HepG2 (cell line): Measurements from ENCODE around the gene SNX9. TPM values are rescaled to one million over a fixed set of nuclear protein-coding genes. Genes with fewer than 3 reads are reported as not detected.
A peak's percentile ranks its signal among the peaks of the same experiment; 100 is the strongest.

Experiments used
- ATAC-seq: fragments of 200-7000 bp; cut with Tn5 transposase; 3 replicates; pipeline ENCODE4 v1.9.1; 2020; ENCODE audit warnings: mild to moderate bottlenecking, moderate library complexity
- BruUV-seq: library from RNA; stranded (reverse); fragments of 400-500 nt; replicated peaks from 2 replicates; lab custom pipeline; 2021; lab: Mats Ljungman, UMichigan
- CTCF ChIA-PET: fragments of 300-600 bp; formaldehyde crosslinking; extraction: SDS; loops from one replicate; lab custom pipeline; 2021; ENCODE audit warnings: low total read pairs, inconsistent platforms, low intra/inter-chr PET ratio; lab: Yijun Ruan, JAX
- POLR2A ChIA-PET: fragments of 350-600 bp; sonication (Branson Sonifier 250); formaldehyde crosslinking; loops from one replicate; lab custom pipeline; 2020; ENCODE audit warnings: antibody characterized with exemption, inconsistent platforms; lab: Yijun Ruan, JAX
- DNase-seq: peaks from one replicate; pipeline ENCODE4 v3.0.0-alpha.2; 2015; ENCODE audit warnings: low spot score
- FAIRE-seq: peaks from 3 replicates; lab custom pipeline; 2011; peaks lifted over from hg19 to GRCh38; lab: Jason Lieb, UNC
- H2AFZ ChIP-seq: one replicate; pipeline ENCODE4 v1.6.1; 2011; ENCODE audit warnings: low read length, inconsistent platforms
- H3K27ac ChIP-seq: fragments of 300-600 bp; 3 replicates; pipeline ENCODE4 v1.8.0; 2011; ENCODE audit warnings: mixed run types, mild to moderate bottlenecking, mixed read lengths, low read length, inconsistent platforms; ENCODE audit not compliant: insufficient read depth; ENCODE audit errors: extremely low read length
- H3K27me3 ChIP-seq, 2 experiments: fragments of 200-600 bp in 1 of 2; 2 replicates in 1 of 2; 3 replicates in 1 of 2; pipeline versions ENCODE4 v1.6.0 to v1.8.0; 2011; ENCODE audit warnings: low read length in 2 of 2, mild to moderate bottlenecking in 2 of 2, moderate library complexity in 2 of 2, inconsistent platforms in 1 of 2; ENCODE audit not compliant: insufficient read depth in 2 of 2, control insufficient read depth in 1 of 2
- H3K36me3 ChIP-seq, 2 experiments: fragments of 200-600 bp in 1 of 2; replicated peaks in 1 of 2; 2 replicates in 1 of 2; 3 replicates in 1 of 2; pipeline versions ENCODE4 v1.5.1 to v1.8.0; 2011; ENCODE audit warnings: low read length in 2 of 2, inconsistent platforms in 1 of 2; ENCODE audit not compliant: insufficient read depth in 2 of 2, control insufficient read depth in 1 of 2
- H3K4me1 ChIP-seq: 2 replicates; pipeline ENCODE4 v1.5.1; 2012; ENCODE audit warnings: low read length, inconsistent platforms; ENCODE audit not compliant: insufficient read depth
- H3K4me2 ChIP-seq: 2 replicates; pipeline ENCODE4 v1.6.0; 2011; ENCODE audit warnings: low read depth, low read length, inconsistent platforms
- H3K4me3 ChIP-seq, 3 experiments: fragments of 200-600 bp in 1 of 3; sonication (generic), shearing (Covaris generic) in 1 of 3; replicated peaks in 1 of 3; 2 replicates each; pipeline ENCODE4 v1.5.1; 2011 to 2016; ENCODE audit warnings: low read length in 3 of 3, inconsistent platforms in 2 of 3, low read depth in 2 of 3, mild to moderate bottlenecking in 2 of 3, control low read depth in 1 of 3, mixed read lengths in 1 of 3; ENCODE audit not compliant: insufficient read depth in 1 of 3
- H3K79me2 ChIP-seq: one replicate; pipeline ENCODE4 v1.6.1; 2011; ENCODE audit warnings: low read length, inconsistent platforms; ENCODE audit not compliant: insufficient read depth
- H3K9ac ChIP-seq: 2 replicates; pipeline ENCODE4 v1.6.0; 2011; ENCODE audit warnings: mild to moderate bottlenecking, low read depth, low read length, inconsistent platforms; ENCODE audit not compliant: insufficient read depth
- H3K9me3 ChIP-seq: 2 replicates; pipeline ENCODE4 v1.5.1; 2012; ENCODE audit warnings: mild to moderate bottlenecking, low read length
- H4K20me1 ChIP-seq: 2 replicates; pipeline ENCODE4 v1.6.0; 2011; ENCODE audit warnings: inconsistent platforms, mild to moderate bottlenecking, low read length, moderate library complexity; ENCODE audit not compliant: insufficient read depth
- ARNT2 ChIP-seq: sonication (generic); formaldehyde crosslinking; IDR thresholded peaks from 2 replicates; pipeline ENCODE4 v1.8.0; 2022; ENCODE audit warnings: mild to moderate bottlenecking, low read depth, missing genetic modification reagents, moderate library complexity
- CEBPG ChIP-seq: IDR thresholded peaks from 2 replicates; pipeline ENCODE4 v1.6.1; 2016
- ELF4 ChIP-seq: sonication (generic); formaldehyde crosslinking; IDR thresholded peaks from 2 replicates; pipeline ENCODE4 v1.5.0; 2020; ENCODE audit warnings: missing genetic modification reagents, mild to moderate bottlenecking, moderate library complexity, borderline replicate concordance
- FOSL2 ChIP-seq: sonication (generic); formaldehyde crosslinking; IDR thresholded peaks from 2 replicates; pipeline ENCODE4 v1.4.0; 2020; ENCODE audit warnings: missing genetic modification reagents
- GTF2F1 ChIP-seq: fragments of 150-350 bp; IDR thresholded peaks from 2 replicates; pipeline ENCODE4 v1.6.1; 2014; ENCODE audit warnings: low read length
- KDM3A ChIP-seq: IDR thresholded peaks from 2 replicates; pipeline ENCODE4 v1.6.1; 2018; ENCODE audit warnings: low read depth, missing compliant biosample characterization
- MATR3 ChIP-seq: sonication (generic); formaldehyde crosslinking; IDR thresholded peaks from 2 replicates; pipeline ENCODE4 v1.4.0; 2020; ENCODE audit warnings: missing genetic modification reagents
- SMAD9 ChIP-seq: sonication (generic); formaldehyde crosslinking; IDR thresholded peaks from 2 replicates; pipeline ENCODE4 v1.5.1; 2020; ENCODE audit warnings: mild to moderate bottlenecking, missing genetic modification reagents
- TAF1 ChIP-seq: sonication (generic); formaldehyde crosslinking; IDR thresholded peaks from 2 replicates; pipeline ENCODE4 v1.4.0; 2020; ENCODE audit warnings: missing genetic modification reagents
- YEATS4 ChIP-seq: sonication (generic); formaldehyde crosslinking; IDR thresholded peaks from 2 replicates; pipeline ENCODE4 v1.4.0; 2020; ENCODE audit warnings: missing genetic modification reagents, borderline replicate concordance
- ZBTB1 ChIP-seq: sonication (generic); formaldehyde crosslinking; IDR thresholded peaks from 2 replicates; pipeline ENCODE4 v1.4.0; 2020; ENCODE audit warnings: missing genetic modification reagents, borderline replicate concordance
- ZBTB38 ChIP-seq: sonication (generic); formaldehyde crosslinking; IDR thresholded peaks from 2 replicates; pipeline ENCODE4 v1.5.1; 2020; ENCODE audit warnings: mild to moderate bottlenecking, missing genetic modification reagents
- ZFP37 ChIP-seq: sonication (generic); formaldehyde crosslinking; IDR thresholded peaks from 2 replicates; pipeline ENCODE4 v1.4.0; 2020; ENCODE audit warnings: missing genetic modification reagents, borderline replicate concordance
- ZHX1 ChIP-seq: sonication (generic); formaldehyde crosslinking; IDR thresholded peaks from 2 replicates; pipeline ENCODE4 v1.8.1; 2022; ENCODE audit warnings: low read depth, mild to moderate bottlenecking, missing genetic modification reagents
- ZMAT3 ChIP-seq: sonication (generic); formaldehyde crosslinking; conservative IDR thresholded peaks from 2 replicates; pipeline ENCODE4 v1.7.0; 2021; ENCODE audit warnings: missing genetic modification reagents
- ZNF510 ChIP-seq: sonication (generic); formaldehyde crosslinking; IDR thresholded peaks from 2 replicates; pipeline ENCODE4 v1.4.0; 2020; ENCODE audit warnings: low read depth, mild to moderate bottlenecking, missing genetic modification reagents
- WGBS: methylation state at CpG from one replicate; pipeline ENCODE4 v1.1.6; 2017; ENCODE audit warnings: low lambda C conversion rate; 5-methylcytosine and 5-hydroxymethylcytosine counted together
- in situ Hi-C: cut with HindIII; loops from 2 replicates; pipeline ENCODE4 v1.10.0; 2017; ENCODE audit warnings: low pct_unique_long_range_greater_than_20kb; ENCODE audit not compliant: extremely low pct_ligation_motif_present
- intact Hi-C: fragments of 100-400 bp; cut with micrococcal nuclease; formaldehyde crosslinking; loops from one replicate; pipeline ENCODE4 v1.10.0; 2022; ENCODE audit not compliant: unreplicated experiment
- polyA plus RNA-seq, 8 experiments: library from polyadenylated mRNA; depleted of rRNA in 3 of 8; stranded (reverse) in 7 of 8; unstranded in 1 of 8; fragments of >200 nt; fragmentation: Illumina TruSeq in 4 of 8; extraction: Trizol in 4 of 8; gene quantifications; 2 replicates each; pipeline versions ENCODE4 v1.2.1 to v1.2.3, GENCODE V29; 2011 to 2016; ENCODE audit warnings: low read depth in 4 of 8, missing spikeins in 1 of 8, mixed read lengths in 1 of 8; ENCODE audit not compliant: insufficient read depth in 1 of 8
- total RNA-seq, 5 experiments: library from RNA; depleted of rRNA; stranded (reverse); fragments of >200 nt; fragmentation: Illumina TruSeq; extraction: Trizol; gene quantifications; 2 replicates each; pipeline ENCODE4 v1.2.3, GENCODE V29; 2016; ENCODE audit warnings: low read depth in 1 of 5
- TF ChIP-seq, protein P1 (sequence below): sonication (generic); IDR thresholded peaks from 2 replicates; pipeline ENCODE4 v1.6.1; 2016; ENCODE audit warnings: low read depth, borderline replicate concordance
- TF ChIP-seq, protein P2 (sequence below): sonication (generic); formaldehyde crosslinking; IDR thresholded peaks from 2 replicates; pipeline ENCODE4 v1.8.1; 2023; ENCODE audit warnings: mild to moderate bottlenecking, missing genetic modification reagents

The SNX9 gene
- total and polyA plus RNA-seq, 2 of the 13 experiments (the other 11 are each of a cell fraction or from before 2014, with no cell fraction given) = 21.9 to 36.0 TPM

- TF ChIP-seq KDM3A (CRISPR knock-in tag) (no peak), ZMAT3 (0 out of 2 replicates have a peak, but pooled peaks have one; percentile 14), FOSL2 (CRISPR knock-in tag) (peak; percentile 83), ZHX1 (0 out of 2 replicates have a peak, but pooled peaks have one; percentile 63), ZFP37 (CRISPR knock-in tag) (no peak), ZNF510 (CRISPR knock-in tag) (0 out of 2 replicates have a peak, but pooled peaks have one; percentile 43)
Observed at GRCh38 chr6:157952861-157953351, 129.9 kb downstream of the SNX9 start (continued).

DNA sequence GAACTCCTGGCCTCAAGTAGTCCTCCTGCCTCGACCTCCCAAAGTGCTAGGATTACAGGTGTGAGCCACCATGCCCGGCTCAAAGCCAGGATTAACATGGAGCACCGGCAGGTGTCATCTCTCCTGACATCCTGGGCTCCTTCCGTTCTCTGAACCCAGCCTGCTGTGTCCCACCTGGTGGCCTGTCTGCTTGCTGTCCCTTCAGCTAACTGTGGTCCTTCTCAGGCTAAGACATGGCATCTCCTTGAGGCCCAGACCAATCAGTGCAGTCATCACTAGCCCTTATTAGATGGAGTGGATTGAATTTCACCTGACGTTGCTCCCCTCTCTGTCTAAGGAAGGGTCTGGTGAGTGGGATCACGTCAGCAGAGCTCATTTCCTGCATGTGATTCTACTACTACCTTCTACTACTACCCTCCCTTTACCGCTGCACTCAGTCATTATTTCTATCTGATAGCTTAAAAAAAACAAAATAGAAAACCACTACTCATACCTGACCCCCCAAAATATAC is 130.6 kb downstream of the SNX9 start:
- H3K9me3 ChIP-seq = peaks cover 11% of the 10 kb centered on the region
- WGBS = under 1% methylated on average over 7 of the region's 7 CpGs
- no TSS peak for BruUV-seq
- no peak for FAIRE-seq
- H3K27me3 ChIP-seq = no peaks in the 10 kb centered on the region; a peak in 1 of 5 replicates
- DNase-seq = peak; percentile 39
- H3K79me2 ChIP-seq = no peaks in the 10 kb centered on the region
- peak overlapping the region; percentile 44 to 72 (median 49) for H3K4me3 ChIP-seq
- no peaks in the 10 kb centered on the region for H4K20me1 ChIP-seq
- peak overlapping the region; percentile 89 for H2AFZ ChIP-seq
- H3K9ac ChIP-seq = peak overlapping the region; percentile 75
- in situ Hi-C loops = no loop called here
- H3K27ac ChIP-seq = peak overlapping the region; percentile 87
- H3K4me2 ChIP-seq = peak overlapping the region; percentile 96
- intact Hi-C loops = loop anchor here (1.0 to 10.0 kb wide), 4 partner anchors 22 to 196 kb away; no protein-coding TSS in a partner anchor
- ChIA-PET CTCF (interaction anchor here (1.2 kb wide), 1 partner anchor 118 kb away, joined by 8 read pairs; no protein-coding TSS in a partner anchor), POLR2A (interaction anchor here (0.7 to 3.5 kb wide), 23 partner anchors 10 to 630 kb away, joined by 3 to 48 read pairs (median 6); partner anchors contain the start of gene SYNJ2)
- ATAC-seq = peak; percentile 56
- H3K4me1 ChIP-seq = peaks cover 50% of the 10 kb centered on the region
- no peaks in the 10 kb centered on the region for H3K36me3 ChIP-seq
- TF ChIP-seq ELF4 (CRISPR knock-in tag) (0 out of 2 replicates have a peak, but pooled peaks have one; percentile 15), GTF2F1 (no peak), ARNT2 (CRISPR knock-in tag) (no peak), MATR3 (CRISPR knock-in tag) (no peak), SMAD9 (CRISPR knock-in tag) (no peak), ZBTB38 (CRISPR knock-in tag) (peak; percentile 20; the same call in 1 of the 2 replicates), CEBPG (CRISPR knock-in tag) (no peak), YEATS4 (CRISPR knock-in tag) (peak; percentile 44), TAF1 (CRISPR knock-in tag) (peak; percentile 39), ZNF510 (CRISPR knock-in tag) (no peak), FOSL2 (CRISPR knock-in tag) (0 out of 2 replicates have a peak, but pooled peaks have one; percentile 8), ZBTB1 (no peak)
- TF ChIP-seq, protein P1, sequence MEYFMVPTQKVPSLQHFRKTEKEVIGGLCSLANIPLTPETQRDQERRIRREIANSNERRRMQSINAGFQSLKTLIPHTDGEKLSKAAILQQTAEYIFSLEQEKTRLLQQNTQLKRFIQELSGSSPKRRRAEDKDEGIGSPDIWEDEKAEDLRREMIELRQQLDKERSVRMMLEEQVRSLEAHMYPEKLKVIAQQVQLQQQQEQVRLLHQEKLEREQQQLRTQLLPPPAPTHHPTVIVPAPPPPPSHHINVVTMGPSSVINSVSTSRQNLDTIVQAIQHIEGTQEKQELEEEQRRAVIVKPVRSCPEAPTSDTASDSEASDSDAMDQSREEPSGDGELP = peak; percentile 1; the same call in 1 of the 2 replicates
- TF ChIP-seq, protein P2, sequence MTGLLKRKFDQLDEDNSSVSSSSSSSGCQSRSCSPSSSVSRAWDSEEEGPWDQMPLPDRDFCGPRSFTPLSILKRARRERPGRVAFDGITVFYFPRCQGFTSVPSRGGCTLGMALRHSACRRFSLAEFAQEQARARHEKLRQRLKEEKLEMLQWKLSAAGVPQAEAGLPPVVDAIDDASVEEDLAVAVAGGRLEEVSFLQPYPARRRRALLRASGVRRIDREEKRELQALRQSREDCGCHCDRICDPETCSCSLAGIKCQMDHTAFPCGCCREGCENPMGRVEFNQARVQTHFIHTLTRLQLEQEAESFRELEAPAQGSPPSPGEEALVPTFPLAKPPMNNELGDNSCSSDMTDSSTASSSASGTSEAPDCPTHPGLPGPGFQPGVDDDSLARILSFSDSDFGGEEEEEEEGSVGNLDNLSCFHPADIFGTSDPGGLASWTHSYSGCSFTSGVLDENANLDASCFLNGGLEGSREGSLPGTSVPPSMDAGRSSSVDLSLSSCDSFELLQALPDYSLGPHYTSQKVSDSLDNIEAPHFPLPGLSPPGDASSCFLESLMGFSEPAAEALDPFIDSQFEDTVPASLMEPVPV (CRISPR knock-in tag) = no peak
